NCI-H510A (cell line): ENCODE measurements around the gene ZNF724.
A peak's percentile ranks its signal among the peaks of the same experiment; 100 is the strongest.
"Not testable (repeated sequence)": the region's sequence is repeated elsewhere in the genome, so short reads cannot be mapped to it uniquely, and the experiment has no call there.

Experiments used
- DNase-seq: peaks from one replicate; lab custom pipeline; 2025; lab: John Stamatoyannopoulos, UW

Gene ZNF724

DNA sequence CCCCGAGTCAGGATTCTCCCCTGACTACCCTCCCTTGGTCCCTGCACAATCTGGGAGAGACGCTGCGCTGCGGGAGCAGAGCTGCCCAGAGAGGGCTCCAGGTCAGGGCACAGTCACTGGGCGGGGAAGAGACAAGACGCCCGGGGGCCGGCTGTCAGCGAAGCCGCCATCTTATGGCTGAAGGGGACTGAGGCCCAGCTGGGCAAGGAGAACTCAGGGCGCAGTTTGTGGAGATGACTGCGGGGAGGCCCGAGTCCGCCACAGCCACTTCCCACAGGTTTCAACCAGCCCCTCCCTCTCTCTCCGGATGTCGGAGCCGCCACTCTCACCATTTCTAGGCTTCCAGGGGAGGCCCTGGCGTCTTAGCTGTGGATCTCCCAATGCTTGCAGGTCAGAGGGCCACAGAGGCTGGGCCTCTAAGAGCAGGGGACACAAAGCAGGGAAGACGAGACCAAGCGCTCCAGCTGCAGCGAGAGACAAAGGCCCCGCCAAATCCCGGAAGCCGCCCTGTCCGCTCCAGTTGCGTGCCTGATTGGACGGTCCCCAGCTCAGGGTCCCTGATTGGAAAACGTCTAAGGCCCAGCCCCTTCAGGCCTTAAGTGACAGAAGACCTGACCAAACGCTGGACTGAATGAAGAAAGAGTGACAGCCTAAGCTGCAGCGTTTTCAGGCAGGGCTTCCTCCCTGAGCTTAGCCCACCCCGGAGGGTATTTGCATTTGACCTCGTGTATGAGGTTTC, at the start of gene ZNF724:
Gene ZNF724 (minus strand): TSS at position 484 of the 739 bp plus-strand sequence. CDS start 152 bp downstream, at position 332.
- peak; percentile 93 for DNase-seq

DNA sequence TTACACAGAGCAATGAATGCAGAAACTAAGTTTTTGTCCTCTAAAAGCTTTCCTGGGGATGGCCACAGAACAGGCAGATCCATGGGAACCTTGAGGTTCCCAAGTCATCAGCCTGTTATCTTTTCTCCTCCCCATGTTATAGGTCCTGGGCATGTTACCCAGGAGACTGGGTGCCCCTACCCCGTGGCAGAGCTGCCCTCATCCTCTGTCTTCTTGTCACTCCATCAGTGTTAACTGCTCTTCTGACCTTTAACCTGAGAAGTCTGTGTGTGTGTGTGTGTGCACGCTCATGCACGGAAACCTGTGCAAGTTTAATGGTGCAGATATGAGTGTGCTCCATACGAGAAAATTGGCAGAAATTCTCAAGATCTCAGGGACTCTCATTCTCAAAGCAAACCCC, 43.9 kb upstream of the ZNF724 start:
- no peak for DNase-seq

DNA sequence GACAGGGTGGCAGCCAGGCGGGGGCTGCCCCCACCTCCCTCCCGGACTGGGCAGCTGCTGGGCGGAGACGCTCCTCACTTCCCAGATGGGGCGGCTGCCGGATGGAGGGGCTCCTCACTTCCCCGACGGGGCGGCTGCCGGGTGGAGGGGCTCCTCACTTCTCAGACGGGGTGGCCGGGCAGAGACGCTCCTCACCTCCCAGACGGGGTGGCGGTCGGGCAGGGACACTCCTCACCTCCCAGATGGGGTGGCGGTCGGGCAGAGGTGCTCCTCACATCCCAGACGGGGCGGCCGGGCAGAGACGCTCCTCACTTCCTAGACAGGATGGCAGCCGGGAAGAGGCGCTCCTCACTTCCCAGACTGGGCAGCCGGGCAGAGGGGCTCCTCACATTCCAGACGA, 39.8 kb upstream of the ZNF724 start:
- not testable (repeated sequence) for DNase-seq

DNA sequence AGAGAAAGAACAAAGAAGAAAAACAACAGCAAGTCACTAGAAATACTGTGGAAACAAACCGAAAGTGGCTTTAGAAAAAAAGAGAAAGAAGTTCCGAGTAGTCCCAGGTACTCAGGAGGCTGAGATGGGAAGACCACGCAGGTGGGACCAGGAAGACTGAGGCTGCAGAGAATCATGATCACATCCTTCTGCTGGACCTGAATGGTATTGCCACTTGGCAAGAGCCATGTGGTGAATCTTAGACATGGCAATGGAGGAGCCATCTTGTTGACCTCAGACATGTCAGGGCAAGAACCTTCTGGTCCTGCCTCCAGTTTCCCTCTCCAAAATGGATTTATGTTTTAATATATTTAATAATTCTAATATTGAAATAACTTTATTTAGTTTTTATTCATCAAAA, 37.4 kb upstream of the ZNF724 start:
- no peak for DNase-seq

DNA sequence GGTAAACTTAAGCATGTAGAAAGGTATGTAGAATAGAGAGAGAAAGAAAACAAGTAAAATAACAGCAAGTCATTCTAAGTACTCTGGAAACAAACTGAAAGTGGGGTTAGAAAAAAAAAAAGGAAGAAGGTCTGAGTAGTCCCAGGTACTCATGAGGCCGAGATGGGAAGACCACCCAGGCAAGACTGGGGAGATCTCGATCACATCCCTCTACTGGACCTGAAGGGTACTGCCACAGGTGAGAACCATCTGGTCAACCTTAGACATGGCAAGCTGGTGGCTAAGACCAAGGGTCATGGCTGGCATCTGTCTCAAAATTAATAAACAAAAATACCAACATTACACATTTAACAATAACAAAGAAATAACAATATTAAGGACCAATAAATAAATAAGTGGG, 36.3 kb upstream of the ZNF724 start:
- no peak for DNase-seq

DNA sequence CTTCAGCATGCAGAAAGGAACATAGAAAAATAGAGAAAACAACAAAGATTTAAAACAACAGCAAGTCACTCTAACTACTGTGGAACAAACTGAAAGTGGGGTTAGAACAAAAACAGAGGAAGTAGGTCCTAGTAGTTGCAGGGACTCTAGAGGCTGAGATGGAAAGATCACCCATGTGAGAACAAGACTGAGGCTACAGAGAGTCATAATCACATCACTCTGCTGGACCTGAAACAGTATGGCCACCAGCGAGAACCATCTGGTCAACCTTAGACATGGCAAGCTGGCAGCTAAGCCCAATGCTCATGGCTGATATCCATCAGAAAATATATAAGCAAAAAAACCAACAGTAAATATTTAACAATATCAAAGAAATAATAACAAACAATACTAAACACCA, 35.8 kb upstream of the ZNF724 start:
- DNase-seq, result no peak

DNA sequence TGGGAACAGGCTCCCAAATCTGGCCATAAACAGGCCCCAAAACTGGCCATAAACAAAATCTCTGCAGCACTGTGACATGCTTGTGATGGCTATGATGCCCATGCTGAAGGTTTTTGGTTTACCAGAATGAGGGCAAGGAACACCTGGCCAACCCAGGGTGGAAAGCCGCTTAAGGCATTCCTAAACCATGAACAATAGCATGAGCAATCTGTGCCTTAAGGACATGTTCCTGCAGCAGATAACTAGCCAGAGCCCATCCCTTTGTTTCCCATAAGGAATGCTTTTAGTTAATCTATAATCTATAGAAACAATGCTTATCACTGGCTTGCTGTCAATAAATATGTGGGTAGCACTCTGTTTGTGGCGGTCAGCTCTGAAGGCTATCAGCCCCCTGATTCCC, 35.1 kb upstream of the ZNF724 start:
- not testable (repeated sequence) for DNase-seq

DNA sequence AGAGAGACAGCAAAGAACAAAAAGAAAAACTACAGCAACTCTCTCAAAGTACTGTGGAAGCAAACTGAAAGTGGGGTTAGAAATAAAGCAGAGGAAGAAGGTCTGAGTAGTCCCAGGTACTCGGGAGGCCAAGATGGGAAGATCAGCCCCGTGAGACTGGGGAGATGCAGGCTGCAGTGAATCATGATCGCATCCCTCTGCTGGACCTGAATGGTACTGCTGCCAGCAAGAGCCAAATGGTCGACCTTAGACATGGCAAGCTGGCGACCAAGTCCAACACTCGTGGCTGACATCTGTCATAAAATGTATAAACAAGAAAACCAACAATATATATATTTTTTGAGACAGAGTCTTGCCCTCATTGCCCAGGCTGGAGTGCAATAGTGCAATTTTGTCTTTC, 33.7 kb upstream of the ZNF724 start:
- no peak for DNase-seq

DNA sequence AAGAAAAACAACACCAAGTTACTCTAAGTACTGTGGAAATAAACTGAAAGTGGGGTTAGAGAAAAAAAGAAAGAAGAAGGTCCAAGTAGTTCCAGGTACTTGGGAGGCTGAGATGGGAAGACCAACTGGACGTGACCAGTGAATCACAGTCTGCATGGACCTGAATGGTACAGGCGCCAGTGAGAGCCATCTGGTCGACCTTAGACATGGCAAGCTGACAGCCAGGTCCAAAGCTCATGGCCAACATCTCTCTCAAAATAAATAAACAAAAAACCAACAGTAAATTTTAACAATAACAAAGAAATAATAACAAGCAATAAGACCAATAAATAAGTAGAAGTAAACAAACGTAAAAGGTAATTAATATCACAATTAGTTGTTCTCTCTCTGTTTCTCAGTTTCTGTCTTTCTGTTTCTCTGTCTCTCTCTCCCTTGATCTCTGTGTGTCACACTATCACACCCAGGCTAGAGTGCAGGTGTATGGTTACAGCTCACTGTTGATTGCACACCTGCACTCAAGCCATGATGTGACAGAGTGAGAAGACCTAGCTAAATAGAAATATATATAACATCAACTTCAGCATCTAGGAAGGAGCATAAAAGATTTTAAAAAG, 31.6 kb upstream of the ZNF724 start:
- DNase-seq, result no peak

DNA sequence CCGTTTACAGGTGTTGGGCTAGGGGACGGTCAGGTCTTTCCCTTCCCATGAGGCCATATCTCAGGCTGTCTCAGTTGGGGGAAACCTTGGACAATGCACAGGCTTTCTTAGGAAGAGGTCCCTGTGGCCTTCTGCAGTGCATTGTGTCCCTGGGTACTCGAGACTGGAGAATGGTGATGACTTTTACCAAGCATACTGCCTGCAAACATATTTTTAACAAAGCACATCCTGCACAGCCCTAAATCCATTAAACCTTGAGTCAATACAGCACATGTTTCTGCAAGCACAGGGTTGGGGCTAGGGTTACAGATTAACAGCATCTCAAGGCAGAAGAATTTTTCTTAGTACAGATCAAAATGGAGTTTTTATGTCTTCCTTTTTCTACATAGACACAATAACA, 27.9 kb upstream of the ZNF724 start:
- not testable (repeated sequence) for DNase-seq

DNA sequence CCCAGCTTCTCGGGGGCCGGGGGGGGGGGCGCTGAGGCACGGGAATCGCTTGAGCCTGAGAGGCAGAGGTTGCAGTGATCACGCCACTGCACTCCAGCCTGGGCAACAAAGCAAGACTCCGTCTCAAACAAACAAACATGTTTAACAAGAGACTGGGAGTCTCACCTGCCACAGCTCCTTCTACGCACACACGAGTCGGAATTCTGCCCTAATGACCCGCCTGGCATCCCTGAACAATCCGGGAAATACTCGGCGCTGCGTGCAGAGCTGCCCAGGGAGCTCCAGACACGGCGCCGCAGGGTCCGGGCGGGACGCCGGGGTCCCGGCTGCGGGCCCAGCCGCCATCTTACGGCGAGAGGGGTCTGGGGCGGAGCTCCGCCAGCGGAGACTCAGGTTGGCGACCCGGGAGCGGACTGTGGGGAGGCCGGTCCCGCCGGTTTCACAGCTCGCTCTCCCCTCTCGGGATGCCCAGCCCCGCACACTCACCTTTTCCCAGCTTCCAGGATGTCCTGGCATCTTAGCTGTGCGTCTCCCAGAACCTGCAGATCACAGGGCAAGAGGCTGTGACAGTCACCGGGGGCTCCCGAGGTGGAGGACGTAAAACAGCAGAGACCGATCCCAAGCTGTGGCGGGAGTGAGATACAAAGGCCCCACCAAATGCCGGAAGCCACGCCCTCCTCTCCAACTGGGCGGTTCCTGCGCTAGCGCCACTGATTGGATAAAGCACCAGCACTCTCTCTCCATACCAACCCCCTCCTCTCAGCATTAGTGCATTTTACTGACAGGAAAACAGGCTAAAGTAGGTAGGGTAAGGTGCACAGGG, 23.6 kb upstream of the ZNF724 start:
- peak; percentile 69 for DNase-seq

DNA sequence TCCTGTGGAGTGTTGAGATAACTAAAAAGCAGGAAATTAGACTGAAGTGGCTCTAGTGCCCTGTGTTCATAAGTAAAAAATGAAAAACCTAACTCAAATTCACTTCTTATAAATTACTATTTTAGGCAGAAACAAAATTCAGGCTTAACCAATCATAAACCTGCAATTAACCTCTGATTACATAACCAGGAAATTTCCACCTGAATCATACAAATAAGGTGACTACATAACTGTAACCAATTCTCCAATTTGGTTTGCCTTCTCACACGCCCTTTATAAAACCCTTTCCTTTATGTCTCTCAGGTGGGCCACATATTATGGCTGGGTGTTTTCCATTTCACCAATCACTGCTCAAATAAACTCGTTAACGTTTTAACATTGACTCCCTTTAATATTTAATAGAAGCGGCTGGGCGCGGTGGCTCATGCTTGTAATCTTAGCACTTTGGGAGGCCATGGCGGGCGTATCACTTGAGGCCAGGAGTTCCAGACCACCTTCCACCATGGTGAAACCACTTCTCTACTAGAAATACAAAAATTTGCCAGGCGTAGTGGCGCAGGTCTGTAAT, 22.9 kb upstream of the ZNF724 start:
- no peak for DNase-seq

DNA sequence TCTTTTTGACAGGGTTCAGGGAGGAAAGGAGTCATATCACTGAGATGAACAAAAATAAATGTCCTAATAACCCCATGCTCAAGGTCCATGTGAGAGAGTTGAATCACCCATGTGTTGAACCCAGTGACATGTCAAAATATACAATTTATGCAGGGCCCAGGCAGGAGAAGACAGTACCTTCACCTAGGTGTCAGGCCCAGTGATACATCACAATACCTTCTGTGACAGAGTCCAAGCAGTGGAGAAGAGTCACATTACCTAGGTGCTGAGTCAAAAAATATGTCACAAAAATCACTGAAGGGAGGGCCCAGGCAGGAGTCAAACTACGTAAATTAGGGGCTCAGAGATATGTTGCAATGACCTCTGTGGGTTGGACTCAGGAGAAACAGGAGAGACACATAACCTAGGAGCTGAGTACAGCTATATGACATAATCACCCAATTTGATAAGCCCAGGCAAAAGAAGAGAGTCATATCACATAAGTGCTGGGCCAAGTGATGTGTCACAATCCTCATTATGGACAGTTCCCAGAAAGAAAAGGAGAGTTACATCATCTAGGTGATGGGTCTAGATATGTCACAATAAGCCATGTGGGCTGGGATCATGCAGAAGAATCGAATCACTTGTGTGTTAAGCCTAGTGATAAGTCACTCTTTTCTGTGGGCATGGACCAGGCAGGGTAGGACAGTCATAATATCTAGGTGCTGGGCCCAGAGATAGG, 13.8 kb upstream of the ZNF724 start:
- DNase-seq, result no peak

DNA sequence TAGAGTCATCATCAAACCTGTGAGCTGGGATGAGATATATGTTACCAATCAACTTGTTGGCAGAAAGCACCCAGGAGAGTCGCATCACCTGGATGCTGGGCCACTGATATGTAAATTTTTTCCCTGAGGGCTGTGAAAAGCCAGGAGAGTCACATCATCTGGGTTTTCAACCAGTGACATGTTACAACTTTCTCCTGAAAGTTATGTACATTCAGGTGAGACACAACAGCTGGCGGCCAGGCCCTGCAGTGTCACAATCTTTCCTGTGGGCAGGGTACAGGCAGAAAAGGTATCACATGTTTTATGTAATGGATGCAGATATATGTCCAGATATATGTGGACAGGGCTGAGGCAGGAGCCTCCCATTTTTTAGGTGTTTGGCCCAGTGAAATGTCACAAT, 13.2 kb upstream of the ZNF724 start:
- DNase-seq, result no peak

DNA sequence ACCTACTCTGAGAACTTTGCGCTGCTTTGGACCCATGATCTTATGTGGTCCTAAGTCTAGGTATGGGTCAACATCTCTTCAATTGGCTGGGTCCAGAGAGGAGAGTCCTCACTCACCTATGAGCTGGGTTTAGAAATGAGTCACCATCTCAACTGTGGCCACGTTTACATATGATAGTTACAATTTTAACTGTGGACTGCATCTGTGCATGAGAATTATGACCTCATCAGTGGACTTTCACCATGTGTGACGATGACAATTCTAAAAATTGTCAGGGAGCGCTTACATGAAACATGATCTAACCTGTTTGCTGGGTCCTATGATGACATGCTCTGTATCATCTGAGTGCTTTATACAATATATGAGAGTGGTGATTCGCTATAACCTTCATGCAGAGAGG, 12.7 kb upstream of the ZNF724 start:
- no peak for DNase-seq

DNA sequence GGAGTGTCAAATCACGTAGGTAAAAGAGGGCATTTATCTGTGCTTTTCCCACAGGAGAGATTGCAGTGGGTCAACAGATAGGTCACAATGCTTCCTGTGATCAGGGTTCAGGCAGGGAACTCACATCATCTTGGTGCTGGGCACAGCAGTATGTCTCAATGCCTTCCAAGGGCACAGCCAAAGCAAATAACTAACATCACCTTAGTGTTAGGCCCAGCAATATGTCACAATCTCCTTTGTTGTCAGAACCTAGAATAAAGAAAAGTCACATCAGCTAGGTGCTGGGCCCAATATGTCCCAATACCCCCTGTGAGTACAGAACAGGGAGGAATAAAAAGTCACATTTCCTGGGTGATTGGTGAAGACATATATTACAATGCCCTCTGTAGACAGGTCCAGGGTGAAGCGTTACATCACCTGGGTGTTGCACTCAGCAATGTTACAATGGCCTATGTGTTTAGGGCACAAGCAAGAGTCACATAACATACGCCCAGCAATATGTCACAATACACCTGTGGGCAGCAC, 11.4 kb upstream of the ZNF724 start:
- no peak for DNase-seq

DNA sequence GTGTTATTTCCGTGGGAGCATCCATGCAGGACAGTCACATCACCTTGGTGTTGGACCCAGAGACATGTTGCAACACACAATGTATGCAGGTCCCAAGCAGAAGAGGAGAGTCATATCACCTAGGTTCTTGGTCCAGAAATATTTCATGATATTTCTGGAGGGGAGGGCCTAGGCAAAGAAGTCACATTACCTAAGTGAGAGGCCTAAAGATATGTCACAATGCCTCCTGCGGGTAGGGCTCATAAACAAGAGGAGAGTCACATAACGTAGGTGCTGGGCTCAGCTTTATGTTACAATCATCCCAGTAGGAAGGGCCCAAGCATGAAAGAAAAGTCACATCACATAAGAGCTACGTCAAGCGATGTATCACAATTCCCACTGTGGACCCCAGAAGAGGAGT, 10.8 kb upstream of the ZNF724 start:
- DNase-seq, result no peak

DNA sequence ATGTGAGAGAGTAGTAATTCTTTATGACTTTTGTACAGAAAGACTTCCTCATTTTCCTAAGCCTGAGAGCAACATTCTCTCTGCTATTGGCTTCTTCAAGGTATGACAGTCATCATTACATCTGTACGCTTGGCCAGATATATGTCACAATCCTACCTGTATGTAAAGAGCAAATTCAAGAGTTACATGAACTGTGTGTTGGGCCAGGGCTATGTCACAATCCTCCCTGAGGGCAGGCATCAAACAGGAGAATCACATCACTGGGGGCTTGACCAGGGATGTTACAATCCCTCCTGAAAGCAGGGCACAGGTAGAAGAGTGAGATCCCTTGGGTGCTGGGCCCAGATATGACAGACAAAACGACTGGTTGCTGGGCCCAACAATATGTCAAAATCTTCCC, 9.8 kb upstream of the ZNF724 start:
- no peak for DNase-seq

DNA sequence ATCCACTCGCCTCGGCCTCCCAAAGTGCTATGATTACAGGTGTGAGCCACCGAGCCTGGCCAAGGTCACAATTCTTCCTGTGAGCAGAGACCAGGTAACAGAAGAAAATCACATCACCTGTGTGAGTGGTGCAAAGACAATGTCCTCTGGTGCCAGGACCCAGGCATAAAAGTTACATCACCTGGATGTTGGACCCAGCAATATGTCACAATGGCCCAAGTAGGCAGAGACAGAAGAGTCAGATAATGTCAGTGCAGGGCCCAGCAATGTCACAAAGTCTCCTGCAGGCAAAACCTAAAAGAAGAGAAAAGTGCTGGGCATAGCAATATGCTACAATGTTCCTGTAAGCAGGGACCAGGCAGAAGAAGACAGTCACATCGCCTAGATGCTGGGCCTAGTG, 5.5 kb upstream of the ZNF724 start:
- no peak for DNase-seq

DNA sequence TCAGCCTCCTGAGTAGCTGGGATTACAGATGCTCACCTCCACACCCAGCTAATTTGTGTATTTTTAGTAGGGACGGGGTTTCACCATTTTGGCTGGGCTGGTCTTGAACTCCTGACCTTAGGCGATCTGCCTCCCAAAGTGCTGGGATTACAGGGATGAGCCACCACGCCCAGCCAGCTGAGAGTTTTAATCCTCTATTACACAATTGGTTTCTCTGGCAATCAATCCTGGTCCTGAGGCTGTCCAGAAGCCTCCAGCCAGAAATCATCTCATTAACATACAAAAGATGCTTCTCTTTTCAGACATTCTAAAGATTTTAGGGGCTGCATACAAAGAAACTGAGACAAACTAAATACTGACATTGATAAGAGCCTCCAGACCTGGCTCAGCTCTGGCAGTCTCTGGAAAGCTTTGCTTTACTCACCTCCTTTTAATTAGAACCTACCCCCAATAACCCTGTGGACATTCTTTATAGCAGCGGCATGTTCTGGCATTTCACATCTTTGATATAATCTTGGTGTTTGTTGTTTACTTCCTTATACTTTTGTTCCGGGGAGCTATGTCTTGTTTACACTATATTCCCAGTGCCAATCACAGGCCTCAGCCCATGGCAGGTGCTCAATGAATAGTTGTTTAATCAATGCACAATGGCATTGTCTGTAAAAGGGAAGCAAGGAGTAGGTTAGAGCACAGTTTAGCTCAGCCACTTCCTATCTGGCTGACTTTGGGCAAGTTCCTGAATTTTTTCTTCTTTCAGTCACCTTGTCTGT, 4.1 kb upstream of the ZNF724 start:
- no peak for DNase-seq

DNA sequence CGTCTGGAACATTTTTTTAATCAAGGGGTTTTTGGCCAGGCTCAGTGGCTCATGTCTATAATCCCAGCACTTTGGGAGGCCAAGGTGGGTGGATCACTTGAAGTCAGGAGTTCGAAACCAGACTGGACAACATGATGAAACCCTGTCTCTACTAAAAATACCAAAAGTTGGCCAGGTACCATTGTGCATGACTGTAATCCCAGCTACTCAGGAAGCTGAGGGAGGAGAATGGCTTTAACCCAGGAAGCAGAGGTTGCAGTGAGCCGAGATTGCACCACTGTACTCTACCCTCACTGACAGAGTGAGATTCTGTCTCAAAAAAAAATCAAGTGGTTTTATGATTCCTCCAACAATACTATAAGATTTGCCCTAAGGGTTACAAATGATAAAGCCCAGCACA, 3.1 kb upstream of the ZNF724 start:
- DNase-seq, result not testable (repeated sequence)
